ENCODE measurements around the gene CYP3A7. TPM values are rescaled to one million over a fixed set of nuclear protein-coding genes. Genes with fewer than 3 reads are reported as not detected.

Gene CYP3A7
- total RNA-seq, result 0.30 and 1.1 TPM in 2 replicates

DNA sequence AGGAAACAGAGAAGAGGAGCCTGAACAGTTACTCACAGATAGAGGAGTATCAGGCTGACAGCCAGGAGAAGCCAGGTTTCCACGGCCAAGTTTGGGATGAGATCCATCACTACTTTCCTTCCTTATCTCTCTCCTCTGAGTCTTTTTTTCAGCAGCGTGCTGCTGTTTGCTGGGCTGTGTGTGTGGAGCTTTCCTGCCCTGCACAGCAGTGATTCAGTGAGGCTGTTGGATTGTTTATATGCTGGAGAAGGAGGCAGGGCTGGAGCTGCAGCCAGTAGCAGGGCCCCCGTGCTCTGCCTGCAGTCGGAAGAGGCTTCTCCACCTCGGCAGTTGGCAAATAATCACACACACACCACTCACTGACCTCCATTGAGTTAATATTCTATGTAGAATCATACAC lies at the start of gene CYP3A7:
Gene CYP3A7 (minus strand): TSS at position 210 of the 400 bp plus-strand sequence. CDS start 103 bp downstream, at position 107.

DNA sequence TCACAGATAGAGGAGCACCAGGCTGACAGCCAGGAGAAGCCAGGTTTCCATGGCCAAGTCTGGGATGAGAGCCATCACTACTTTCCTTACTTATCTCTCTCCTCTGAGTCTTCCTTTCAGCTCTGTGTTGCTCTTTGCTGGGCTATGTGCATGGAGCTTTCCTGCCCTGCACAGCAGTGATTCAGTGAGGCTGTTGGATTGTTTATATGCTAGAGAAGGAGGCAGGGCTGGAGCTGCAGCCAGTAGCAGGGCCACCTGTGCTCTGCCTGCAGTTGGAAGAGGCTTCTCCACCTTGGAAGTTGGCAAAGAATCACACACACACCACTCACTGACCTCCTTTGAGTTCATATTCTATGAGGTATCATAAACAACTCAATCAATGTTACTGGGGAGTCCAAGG lies 49.0 kb upstream of the CYP3A7 start, which contains the start of gene CYP3A4:
Gene CYP3A4 (minus strand): TSS at position 178 of the 400 bp plus-strand sequence. CDS start 103 bp downstream, at position 75.

GRCh38 chr7:99679400-99680191 lies 55.4 kb downstream of the CYP3A7 start, which contains the start of gene CYP3A5:
Gene CYP3A5 (minus strand): TSS chr7:99679996. CDS start chr7:99679896, 100 bp downstream.

Other genes with a start within 250 kb of the CYP3A7 start
- 18.1 and 25.8 TPM in 2 replicates for gene ZNF394, start 234.9 kb downstream of the CYP3A7 start, total RNA-seq
- 11.3 and 13.7 TPM in 2 replicates for gene ZKSCAN5, start 230.5 kb downstream of the CYP3A7 start, total RNA-seq
- 6.2 and 7.2 TPM in 2 replicates for gene FAM200A, start 183.1 kb downstream of the CYP3A7 start, total RNA-seq
- 49.6 and 68.9 TPM in 2 replicates for gene ZNF655, start 176.6 kb downstream of the CYP3A7 start, total RNA-seq
- 0.89 TPM in 1 of 2 replicates, not detected in the other for gene TMEM225B, start 136.9 kb downstream of the CYP3A7 start, total RNA-seq
- 9.2 and 9.7 TPM in 2 replicates for gene ZSCAN25, start 118.2 kb downstream of the CYP3A7 start, total RNA-seq
- 0.18 and 0.30 TPM in 2 replicates for gene CYP3A5, start 55.2 kb downstream of the CYP3A7 start, total RNA-seq
- gene CYP3A4, start 49.0 kb upstream of the CYP3A7 start, total RNA-seq, result not detected in 2 replicates
- not detected in 2 replicates for gene CYP3A43, start 92.8 kb upstream of the CYP3A7 start, total RNA-seq
- gene OR2AE1, start 141.8 kb upstream of the CYP3A7 start, total RNA-seq, result not detected in 2 replicates
- gene TRIM4, start 184.3 kb upstream of the CYP3A7 start, total RNA-seq, result 28.3 and 29.7 TPM in 2 replicates
- gene GJC3, start 194.4 kb upstream of the CYP3A7 start, total RNA-seq, result not detected in 2 replicates
- gene AZGP1, start 240.8 kb upstream of the CYP3A7 start, total RNA-seq, result 0.32 TPM in 1 of 2 replicates, not detected in the other